PFSK-1 (cell line): ENCODE data around the gene GPR61.

Experiments used
- REST ChIP-seq, 2 experiments: IDR thresholded peaks; 2 replicates each; pipeline versions ENCODE4 v1.6.1 to v1.8.0; 2011 to 2012; ENCODE audit warnings: low read depth in 2 of 2, low read length in 2 of 2, control low read depth in 1 of 2, inconsistent platforms in 1 of 2, mild to moderate bottlenecking in 1 of 2, moderate library complexity in 1 of 2; ENCODE audit not compliant: insufficient read depth in 1 of 2
- SIN3A ChIP-seq: IDR thresholded peaks from 2 replicates; pipeline ENCODE4 v1.6.1; 2012; ENCODE audit warnings: mild to moderate bottlenecking, low read length, moderate library complexity, borderline replicate concordance; ENCODE audit not compliant: insufficient read depth
- TAF1 ChIP-seq: IDR thresholded peaks from 2 replicates; pipeline ENCODE4 v1.6.1; 2012; ENCODE audit warnings: low read length, control low read depth, borderline replicate concordance; ENCODE audit not compliant: insufficient read depth

GRCh38 chr1:109530457-109531087 is 9.1 kb upstream of the GPR61 start:
- TF ChIP-seq REST (IDR thresholded peaks at IDR 0.05; ENCODE audit: insufficient read depth in 1 of 2, low read depth in 2 of 2, low read length in 2 of 2) (no peak), TAF1 (no peak), SIN3A (no peak)
